ENCODE data around the gene CUL7. TPM values are rescaled to one million over a fixed set of nuclear protein-coding genes. Genes with fewer than 3 reads are reported as not detected.

CUL7 gene
- total RNA-seq, 1 experiment from 2014 or later: 23.5 TPM

- no peak overlapping the region for H2BK5ac ChIP-seq (ENCODE audit: insufficient read length, low read length)
- H3K23me2 ChIP-seq (ENCODE audit: insufficient read length, low read depth, low read length, poor library complexity, severe bottlenecking): no peaks in the 10 kb centered on the region
- no peak overlapping the region for H3K14ac ChIP-seq (ENCODE audit: insufficient read depth, low read length)
- no peaks in the 10 kb centered on the region for H3K9me3 ChIP-seq (ENCODE audit: control insufficient read depth, low read depth, low read length)
- DNase-seq: no peak
- H2BK12ac ChIP-seq (ENCODE audit: insufficient read length, low read depth, low read length): no peak overlapping the region
- Mint-ChIP-seq H3K4me1 (no peaks in the 10 kb centered on the region), H3K27ac (no peak overlapping the region), H3K36me3 (ENCODE audit: insufficient read depth in 1 of 3, low read depth in 3 of 3) (peaks cover 41 to 90% (median 70%) of the 10 kb centered on the region in 3 experiments; a peak in 6 of 7 replicates), H3K4me3 (no peak overlapping the region), H3K9me3 (no peaks in the 10 kb centered on the region), H3K27me3 (ENCODE audit: low read depth) (no peaks in the 10 kb centered on the region; the same call in none of the 2 replicates)
- no peak overlapping the region for H2BK20ac ChIP-seq (ENCODE audit: low read depth, low read length, poor library complexity, severe bottlenecking)
- H4K20me1 ChIP-seq (ENCODE audit: control insufficient read depth, insufficient read depth, insufficient read length): no peaks in the 10 kb centered on the region
- H3K18ac ChIP-seq (ENCODE audit: insufficient read length, low read depth, low read length): no peak overlapping the region
- H3K9ac ChIP-seq (ENCODE audit: extremely low read depth, insufficient read length, low read length): no peak overlapping the region
- no peak overlapping the region for H3K27ac ChIP-seq (ENCODE audit: insufficient read length, low read depth, low read length)
- H3K23ac ChIP-seq (ENCODE audit: insufficient read length, low read depth, low read length): no peak overlapping the region
- no peak overlapping the region for H3K56ac ChIP-seq (ENCODE audit: insufficient read length, low read depth, low read length)
- H2BK120ac ChIP-seq (ENCODE audit: low read depth, low read length, poor library complexity, severe bottlenecking): no peak overlapping the region
- no peak overlapping the region for H4K91ac ChIP-seq (ENCODE audit: insufficient read length, low read depth, low read length)
- H3K4me2 ChIP-seq (ENCODE audit: insufficient read depth, insufficient read length, low read length): no peak overlapping the region
- no peak overlapping the region for H4K5ac ChIP-seq (ENCODE audit: insufficient read length, low read depth, low read length)
- H3T11ph ChIP-seq (ENCODE audit: low read length): no peak overlapping the region
- TF ChIP-seq CTCF (conservative IDR thresholded peaks at IDR 0.05): no peak
- no peaks in the 10 kb centered on the region for H3K79me1 ChIP-seq (ENCODE audit: insufficient read depth, low read depth, low read length, poor library complexity, severe bottlenecking)
- H3K79me2 ChIP-seq (ENCODE audit: insufficient read depth, low read length): no peaks in the 10 kb centered on the region
- no peak overlapping the region for H2AFZ ChIP-seq (ENCODE audit: low read length)
- no peaks in the 10 kb centered on the region for H3K27me3 ChIP-seq (ENCODE audit: insufficient read depth, low read length)
- no peak overlapping the region for H4K8ac ChIP-seq (replicated peaks; ENCODE audit: insufficient read length, low read depth, low read length)
- no peak overlapping the region for H2AK5ac ChIP-seq (ENCODE audit: insufficient read length, low read length)
- H2BK15ac ChIP-seq (ENCODE audit: low read depth, low read length): no peak overlapping the region
- no peak overlapping the region for H3K4ac ChIP-seq (ENCODE audit: low read depth, low read length)
- H3K4me1 ChIP-seq (ENCODE audit: insufficient read depth, low read length): no peaks in the 10 kb centered on the region
- WGBS (ENCODE audit: extremely low coverage, insufficient read length, low lambda C conversion rate): no CpG with 5 or more reads among the region's 2 CpGs
These were observed 20.0 kb downstream of the CUL7 start for GRCh38 chr6:43033496-43034189.

All from H9 (cell line).